ENCODE measurements around the gene CTR9. TPM values are rescaled to one million over a fixed set of nuclear protein-coding genes. Genes with fewer than 3 reads are reported as not detected.

CTR9 gene
- total and polyA plus RNA-seq, 2 experiments from 2014 or later = 29.0 to 32.7 TPM

- TF ChIP-seq ZNF462 (CRISPR knock-in tag; IDR thresholded peaks at IDR 0.05) (no peak), NANOG (IDR thresholded peaks at IDR 0.05; ENCODE audit: borderline replicate concordance) (no peak), JUNB (IDR thresholded peaks at IDR 0.05; ENCODE audit: unreplicated experiment) (no peak), ZNF331 (CRISPR knock-in tag; IDR thresholded peaks at IDR 0.05; ENCODE audit: low read depth) (no peak)
These were observed 19.9 kb upstream of the CTR9 start (continued) for GRCh38 chr11:10731064-10731680.

- DNase-seq (ENCODE audit: low spot score) (peak; percentile 97), ATAC-seq (peak; percentile 100)
- TF ChIP-seq CTCF (conservative IDR thresholded peaks at IDR 0.05; ENCODE audit: low read depth in 2 of 2) (peak; percentile 88 to 97), POLR2AphosphoS5 (IDR thresholded peaks at IDR 0.05; ENCODE audit: low read depth) (0 out of 2 replicates have a peak, but pooled peaks have one; percentile 26), EZH2 (IDR thresholded peaks at IDR 0.05; ENCODE audit: low read depth, unreplicated experiment) (no peak)
- Histone ChIP-seq H3K4me1 (ENCODE audit: insufficient read depth) (no peaks in the 10 kb centered on the region; the same call in 1 of the 2 replicates), H3K4me3 (peak overlapping the region; percentile 47), H2AFZ (peak overlapping the region; percentile 90), H3K27me3 (ENCODE audit: insufficient read depth) (no peaks in the 10 kb centered on the region), H3K27ac (ENCODE audit: low read depth) (no peak overlapping the region), H3K4me2 (peak overlapping the region; percentile 75), H3K79me2 (replicated peaks; ENCODE audit: insufficient read depth) (no peaks in the 10 kb centered on the region), H3K9me2 (ENCODE audit: insufficient read depth) (no peaks in the 10 kb centered on the region), H4K20me1 (replicated peaks; ENCODE audit: insufficient read depth) (no peaks in the 10 kb centered on the region), H3F3A (replicated peaks; ENCODE audit: low read depth) (no peaks in the 10 kb centered on the region), H3K36me3 (ENCODE audit: insufficient read depth) (no peaks in the 10 kb centered on the region)
- Mint-ChIP-seq H3K4me1 (peaks cover 13% of the 10 kb centered on the region), H3K27me3 (ENCODE audit: insufficient read depth, low read depth, poor library complexity) (peaks cover 2% of the 10 kb centered on the region), H3K36me3 (ENCODE audit: low read depth) (no peaks in the 10 kb centered on the region), H3K27ac (peak overlapping the region; percentile 85), H3K9me3 (no peaks in the 10 kb centered on the region), H3K4me3 (peak overlapping the region; percentile 57)
These were observed 15.3 kb upstream of the CTR9 start for GRCh38 chr11:10735481-10736475.

All from GM23338 (cell line).